DOHH2 (cell line): ENCODE results near the gene ROR1.

Experiments
- H3F3A ChIP-seq: fragments of 200-600 bp; sonication (generic), shearing (Covaris generic); 2 replicates; pipeline ENCODE4 v1.6.0; 2016; ENCODE audit warnings: antibody characterized with exemption, mild to moderate bottlenecking; ENCODE audit not compliant: control insufficient read depth, insufficient read depth
- H3K27ac ChIP-seq: fragments of 200-600 bp; sonication (generic); 2 replicates; pipeline ENCODE4 v1.5.1; 2014; ENCODE audit warnings: low read depth, mild to moderate bottlenecking, low read length, moderate library complexity
- H3K27me3 ChIP-seq: fragments of 200-600 bp; sonication (generic); 2 replicates; pipeline ENCODE4 v1.6.1; 2014; ENCODE audit warnings: mild to moderate bottlenecking, low read length, mixed read lengths; ENCODE audit not compliant: control insufficient read depth
- H3K36me3 ChIP-seq: fragments of 200-600 bp; sonication (generic); 2 replicates; pipeline ENCODE4 v1.6.1; 2014; ENCODE audit warnings: mild to moderate bottlenecking, low read length, moderate library complexity, mixed read lengths; ENCODE audit not compliant: control insufficient read depth
- H3K4me1 ChIP-seq: fragments of 200-600 bp; sonication (generic); 2 replicates; pipeline ENCODE4 v1.6.1; 2014; ENCODE audit warnings: mild to moderate bottlenecking, low read length, mixed read lengths; ENCODE audit not compliant: control insufficient read depth
- H3K4me2 ChIP-seq: fragments of 200-600 bp; sonication (generic); 2 replicates; pipeline ENCODE4 v1.6.0; 2014; ENCODE audit warnings: mild to moderate bottlenecking, low read length, moderate library complexity
- H3K4me3 ChIP-seq: fragments of 200-600 bp; sonication (generic); 2 replicates; pipeline ENCODE4 v1.5.1; 2014; ENCODE audit warnings: mild to moderate bottlenecking, low read length, mixed read lengths
- H3K79me2 ChIP-seq: fragments of 200-600 bp; sonication (generic); 2 replicates; pipeline ENCODE4 v1.6.1; 2014; ENCODE audit warnings: mild to moderate bottlenecking, low read length, mixed read lengths; ENCODE audit not compliant: control insufficient read depth
- H3K9me2 ChIP-seq: fragments of 200-600 bp; sonication (generic); replicated peaks from 2 replicates; pipeline ENCODE4 v1.6.1; 2014; ENCODE audit warnings: mild to moderate bottlenecking, low read length, mixed read lengths; ENCODE audit not compliant: control insufficient read depth
- H3K9me3 ChIP-seq: fragments of 200-600 bp; sonication (generic); 2 replicates; pipeline ENCODE4 v1.6.1; 2014; ENCODE audit warnings: antibody characterized with exemption, low read length, mixed read lengths; ENCODE audit not compliant: control insufficient read depth, insufficient read depth
- H4K20me1 ChIP-seq: fragments of 200-600 bp; sonication (generic); 2 replicates; pipeline ENCODE4 v1.6.0; 2014; ENCODE audit warnings: low read depth, mild to moderate bottlenecking, antibody characterized with exemption, low read length, moderate library complexity; ENCODE audit not compliant: control insufficient read depth, insufficient read depth
- EZH2phosphoT487 ChIP-seq: fragments of 200-600 bp; sonication (generic); IDR thresholded peaks from 2 replicates; pipeline ENCODE4 v1.6.1; 2017; ENCODE audit warnings: borderline replicate concordance, mild to moderate bottlenecking, antibody characterized with exemption, low read length, moderate library complexity, mixed read lengths
- TF ChIP-seq, protein P1 (sequence below): fragments of 200-600 bp; sonication (generic); IDR thresholded peaks from one replicate; pipeline ENCODE4 v1.5.1; 2014; ENCODE audit warnings: antibody characterized with exemption, mild to moderate bottlenecking, low read depth, low read length; ENCODE audit not compliant: poor library complexity, severe bottlenecking

ROR1 gene

DNA sequence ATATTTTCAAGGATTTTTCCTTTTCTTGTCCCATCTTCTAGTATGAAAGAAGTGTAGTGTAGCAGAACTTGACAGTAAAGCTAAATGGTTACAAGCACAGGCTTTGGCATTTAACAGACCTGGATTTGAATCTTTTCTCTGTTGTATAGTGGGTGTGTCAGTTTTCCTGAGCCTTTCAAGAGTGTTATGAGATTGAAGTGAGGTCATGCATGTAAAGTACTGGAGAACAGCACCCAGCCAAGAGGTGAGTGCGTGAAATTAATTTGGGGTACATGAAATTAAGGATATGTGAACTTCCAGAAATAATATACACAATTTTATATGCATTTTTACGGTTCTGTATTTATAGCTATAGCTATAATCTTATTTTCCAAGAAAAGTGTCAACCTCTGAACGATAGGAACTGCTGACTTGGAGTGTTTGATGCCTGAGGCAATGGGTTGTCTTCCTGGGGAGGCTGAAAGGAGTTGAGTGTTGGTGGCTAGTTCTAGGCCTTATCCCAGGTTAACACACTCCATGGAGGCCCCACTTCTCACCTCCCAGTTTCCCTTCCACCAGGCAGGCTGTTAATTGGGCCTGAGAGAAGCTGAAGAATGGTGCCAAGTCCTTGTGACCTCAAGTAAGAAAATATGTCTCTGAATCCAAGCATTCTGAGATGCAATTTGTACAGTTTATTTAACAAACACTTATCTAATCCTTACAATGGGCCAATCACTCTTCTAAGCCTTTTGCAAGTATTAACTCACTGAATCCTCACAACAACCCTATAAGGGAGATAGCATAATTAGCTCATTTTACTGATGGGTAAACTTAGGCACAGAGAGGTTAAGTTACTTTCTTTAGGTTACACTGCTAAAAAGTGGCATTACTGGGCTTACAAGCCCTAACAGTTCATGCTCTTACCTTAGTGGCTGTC lies 4.4 kb downstream of the ROR1 start:
- Histone ChIP-seq H3K4me1 (peaks cover 5% of the 10 kb centered on the region), H3K36me3 (no peaks in the 10 kb centered on the region), H3K4me3 (no peak overlapping the region), H3K27ac (no peak overlapping the region), H4K20me1 (no peaks in the 10 kb centered on the region), H3F3A (no peaks in the 10 kb centered on the region), H3K9me3 (no peaks in the 10 kb centered on the region), H3K79me2 (no peaks in the 10 kb centered on the region), H3K9me2 (no peaks in the 10 kb centered on the region), H3K4me2 (no peak overlapping the region), H3K27me3 (no peaks in the 10 kb centered on the region)
- TF ChIP-seq, protein P1, sequence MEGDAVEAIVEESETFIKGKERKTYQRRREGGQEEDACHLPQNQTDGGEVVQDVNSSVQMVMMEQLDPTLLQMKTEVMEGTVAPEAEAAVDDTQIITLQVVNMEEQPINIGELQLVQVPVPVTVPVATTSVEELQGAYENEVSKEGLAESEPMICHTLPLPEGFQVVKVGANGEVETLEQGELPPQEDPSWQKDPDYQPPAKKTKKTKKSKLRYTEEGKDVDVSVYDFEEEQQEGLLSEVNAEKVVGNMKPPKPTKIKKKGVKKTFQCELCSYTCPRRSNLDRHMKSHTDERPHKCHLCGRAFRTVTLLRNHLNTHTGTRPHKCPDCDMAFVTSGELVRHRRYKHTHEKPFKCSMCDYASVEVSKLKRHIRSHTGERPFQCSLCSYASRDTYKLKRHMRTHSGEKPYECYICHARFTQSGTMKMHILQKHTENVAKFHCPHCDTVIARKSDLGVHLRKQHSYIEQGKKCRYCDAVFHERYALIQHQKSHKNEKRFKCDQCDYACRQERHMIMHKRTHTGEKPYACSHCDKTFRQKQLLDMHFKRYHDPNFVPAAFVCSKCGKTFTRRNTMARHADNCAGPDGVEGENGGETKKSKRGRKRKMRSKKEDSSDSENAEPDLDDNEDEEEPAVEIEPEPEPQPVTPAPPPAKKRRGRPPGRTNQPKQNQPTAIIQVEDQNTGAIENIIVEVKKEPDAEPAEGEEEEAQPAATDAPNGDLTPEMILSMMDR, result no peak
- no peak for TF ChIP-seq EZH2phosphoT487

DNA sequence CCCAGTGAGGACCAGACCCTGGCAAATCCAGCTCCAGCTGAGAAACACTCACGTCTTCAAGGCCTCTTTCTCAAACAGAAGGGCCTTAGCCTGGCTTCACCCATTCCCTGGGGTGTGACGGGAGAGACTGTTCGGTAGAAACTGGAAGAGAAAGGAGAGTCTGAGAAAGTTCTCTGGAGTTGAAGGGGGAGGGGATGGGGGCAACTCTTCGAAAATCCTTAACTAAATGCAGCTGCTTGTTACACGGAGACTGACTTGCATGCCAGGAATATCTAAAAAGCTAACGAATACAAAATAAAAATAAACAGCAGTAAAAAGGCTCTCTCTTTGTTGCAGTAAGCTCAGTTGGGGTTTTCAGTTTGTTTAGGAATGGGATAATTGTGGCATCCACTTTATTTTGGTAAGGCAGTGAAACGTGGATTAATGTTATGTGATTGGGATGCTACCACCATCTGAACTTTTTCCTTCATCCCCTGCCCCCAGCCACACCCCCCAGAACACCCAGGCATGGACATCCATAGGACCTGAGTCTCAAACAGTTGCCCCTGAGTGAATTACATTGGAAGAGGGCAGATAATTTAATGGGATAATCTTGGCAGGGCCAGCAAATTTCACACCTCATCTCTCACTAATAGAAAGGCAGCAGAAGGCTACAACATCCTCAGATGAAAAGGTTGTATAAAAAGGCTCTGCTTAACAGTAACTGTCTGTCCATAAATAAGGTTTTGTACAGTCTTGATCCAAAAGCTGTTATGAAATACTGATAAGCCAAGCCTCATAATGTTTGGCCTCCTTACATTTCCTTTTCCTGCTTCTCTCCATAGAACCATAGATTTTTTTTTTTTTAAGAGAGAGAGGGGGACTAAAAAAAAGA lies 5.8 kb downstream of the ROR1 start:
- TF ChIP-seq, protein P1, result no peak
- TF ChIP-seq EZH2phosphoT487, result no peak
- Histone ChIP-seq H3K9me3 (no peaks in the 10 kb centered on the region), H4K20me1 (no peaks in the 10 kb centered on the region), H3K27ac (no peak overlapping the region), H3K27me3 (no peaks in the 10 kb centered on the region), H3K79me2 (no peaks in the 10 kb centered on the region), H3K9me2 (no peaks in the 10 kb centered on the region), H3K4me3 (no peak overlapping the region), H3K4me2 (no peak overlapping the region), H3K36me3 (no peaks in the 10 kb centered on the region), H3K4me1 (no peaks in the 10 kb centered on the region), H3F3A (no peaks in the 10 kb centered on the region)

DNA sequence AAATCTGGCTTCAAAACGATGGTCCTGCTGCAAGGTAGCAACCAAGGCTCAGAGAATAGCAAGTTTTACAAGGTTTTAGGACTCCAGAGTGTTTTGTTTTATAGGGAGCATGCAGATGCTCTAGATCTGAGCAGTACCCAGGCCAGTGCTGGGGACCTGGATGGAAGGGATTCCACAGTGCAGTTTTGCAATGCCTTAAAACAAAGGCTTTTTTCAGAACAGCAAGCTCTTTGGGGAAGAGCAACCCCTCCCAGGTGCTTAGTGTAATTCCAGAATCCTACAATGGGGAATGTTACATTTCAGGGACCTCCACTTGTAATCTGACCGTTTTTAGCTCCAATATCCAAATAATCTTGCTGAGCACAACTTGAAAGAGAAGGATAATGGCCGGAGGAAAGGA lies 6.7 kb downstream of the ROR1 start:
- no peaks in the 10 kb centered on the region for H3K9me3 ChIP-seq
- no peak overlapping the region for H3K4me2 ChIP-seq
- no peaks in the 10 kb centered on the region for H4K20me1 ChIP-seq
- TF ChIP-seq, protein P1, result no peak
- TF ChIP-seq EZH2phosphoT487, result no peak
- no peaks in the 10 kb centered on the region for H3F3A ChIP-seq
- H3K79me2 ChIP-seq, result no peaks in the 10 kb centered on the region
- no peaks in the 10 kb centered on the region for H3K27me3 ChIP-seq
- no peaks in the 10 kb centered on the region for H3K4me1 ChIP-seq
- H3K36me3 ChIP-seq, result no peaks in the 10 kb centered on the region
- no peak overlapping the region for H3K27ac ChIP-seq
- H3K4me3 ChIP-seq, result no peak overlapping the region
- no peaks in the 10 kb centered on the region for H3K9me2 ChIP-seq
